Activated CD8-positive, alpha-beta memory T cell treated with anti-CD3 and anti-CD28 coated beads, Interleukin-2, amount 10 ng/mL, durations not matched to agents 7 days and 5 days (primary cell): ENCODE measurements around the gene CHST13. TPM values are rescaled to one million over a fixed set of nuclear protein-coding genes. Genes with fewer than 3 reads are reported as not detected.
A peak's percentile ranks its signal among the peaks of the same experiment; 100 is the strongest.

ENCODE experiments used
- ATAC-seq: fragments of 150-1000 bp; cut with Tn5 transposase; one replicate; pipeline ENCODE4 v1.10.0; 2021; ENCODE audit warnings: moderate library complexity
- CTCF ChIA-PET: fragments of 350-600 bp; sonication (Branson Sonifier 250); formaldehyde crosslinking; loops from one replicate; lab custom pipeline; 2021; ENCODE audit warnings: antibody characterized with exemption; lab: Charles Lee
- DNase-seq: peaks from one replicate; pipeline ENCODE4 v3.0.0-alpha.2; 2020
- H3K27ac Mint-ChIP-seq: one replicate; pipeline ENCODE4 v1.8.0; 2021; ENCODE audit warnings: mild to moderate bottlenecking, mixed read lengths
- H3K27me3 Mint-ChIP-seq: one replicate; pipeline ENCODE4 v1.8.0; 2021; ENCODE audit warnings: mixed read lengths
- H3K36me3 Mint-ChIP-seq: one replicate; pipeline ENCODE4 v1.8.0; 2021; ENCODE audit warnings: mild to moderate bottlenecking, mixed read lengths
- H3K4me1 Mint-ChIP-seq: one replicate; pipeline ENCODE4 v1.8.0; 2021; ENCODE audit warnings: mixed read lengths
- H3K4me3 Mint-ChIP-seq: one replicate; pipeline ENCODE4 v1.8.0; 2021; ENCODE audit warnings: mild to moderate bottlenecking, moderate library complexity, mixed read lengths
- H3K9me3 Mint-ChIP-seq: one replicate; pipeline ENCODE4 v1.8.0; 2022; ENCODE audit warnings: low read depth, mixed read lengths
- total RNA-seq, 2 experiments: library from RNA; stranded (reverse); gene quantifications; one replicate each; pipeline ENCODE4 v1.2.3, GENCODE V29; 2021

CHST13 gene
- total RNA-seq, 2 experiments from 2014 or later: not detected

DNA sequence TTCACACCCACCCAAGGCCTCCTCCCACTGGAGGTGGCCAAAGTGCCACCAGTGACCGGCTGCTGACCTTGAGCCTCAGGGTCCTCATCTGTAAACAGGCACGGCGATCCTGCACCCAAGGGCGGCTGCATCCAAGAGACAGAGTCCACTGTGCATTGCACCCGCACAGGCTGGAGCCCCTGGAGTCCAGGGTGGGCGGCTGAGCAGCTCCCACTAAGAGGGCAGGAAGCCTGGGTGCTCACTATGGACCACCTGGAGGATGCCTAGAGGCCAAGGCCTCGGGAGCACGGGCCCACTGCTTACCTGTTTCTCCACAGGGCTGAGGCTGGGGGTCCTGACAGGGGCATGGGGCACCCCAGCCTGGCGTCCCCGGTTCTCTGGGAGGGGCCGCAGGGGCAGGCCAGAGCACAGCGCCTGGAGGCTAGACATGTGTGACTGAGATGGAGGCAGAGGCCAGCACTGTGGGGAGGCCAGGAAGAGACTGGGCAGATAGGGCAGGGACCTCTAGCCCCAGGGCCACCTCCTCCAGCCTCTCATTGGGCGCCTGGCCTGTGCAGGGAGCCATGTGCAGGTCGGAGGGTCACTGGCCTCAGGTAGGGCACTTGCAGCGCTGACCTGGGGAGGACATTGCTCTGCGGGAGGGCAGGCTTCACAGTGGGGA, 6.5 kb upstream of the CHST13 start, which contains the start of gene UROC1:
Gene UROC1, minus strand, starts transcription at position 483 of the 661 bp plus-strand sequence. Its CDS starts 54 bp downstream, at position 429.
- Mint-ChIP-seq H3K27ac (no peak within 1 kb of the TSS), H3K4me3 (no peak within 1 kb of the TSS), H3K4me1 (peaks cover 9% of the 10 kb centered on the region), H3K27me3 (peaks cover 5% of the 10 kb centered on the region), H3K9me3 (no peaks in the 10 kb centered on the region), H3K36me3 (no peaks in the 10 kb centered on the region)
- DNase-seq: no peak
- no peak for ATAC-seq
- CTCF ChIA-PET: no interaction called here

DNA sequence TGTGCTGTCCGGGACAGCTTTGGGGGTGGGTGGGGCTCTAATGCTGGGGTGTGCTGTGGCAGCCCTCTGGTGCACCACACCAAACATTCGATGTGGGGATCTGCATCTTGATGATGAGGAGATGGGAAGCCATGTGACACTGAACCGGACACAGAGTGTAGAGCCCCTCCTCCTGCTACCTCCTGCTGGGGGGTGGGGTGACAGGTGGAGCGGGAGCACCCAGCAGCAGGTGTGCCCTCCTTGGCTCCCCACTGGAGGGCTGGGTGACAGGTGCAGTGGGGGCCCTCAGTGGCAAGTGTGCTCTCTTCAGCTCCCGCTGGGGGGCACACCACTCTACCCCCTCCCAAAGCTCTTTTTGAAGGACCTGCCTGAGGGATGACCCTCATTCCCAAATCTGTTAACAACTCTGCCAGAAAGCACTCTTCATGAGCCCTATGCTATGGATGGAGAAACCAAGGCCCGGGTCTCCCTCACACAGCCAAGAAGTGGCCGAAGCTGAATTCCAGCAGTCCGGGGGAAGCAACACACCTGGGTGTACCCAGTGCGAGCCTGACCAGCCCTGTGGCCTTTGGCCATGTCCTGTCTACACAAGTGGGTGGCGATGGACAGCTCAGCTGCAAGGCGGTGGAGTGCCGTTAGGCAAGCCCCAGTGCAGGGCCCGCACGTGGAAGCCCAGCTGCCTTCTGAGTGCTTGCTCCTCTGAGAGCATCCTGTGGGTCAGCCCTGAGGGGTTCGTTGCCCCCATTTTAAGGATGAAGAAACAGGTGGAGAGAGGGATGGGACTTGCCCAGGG, 5.8 kb upstream of the CHST13 start:
- ATAC-seq: no peak
- no peak overlapping the region for H3K4me3 Mint-ChIP-seq
- CTCF ChIA-PET: interaction anchor here (1.2 to 1.6 kb wide), 2 partner anchors 8 to 42 kb away, joined by 3 to 5 read pairs; partner anchors contain the start of gene ZXDC
- H3K27me3 Mint-ChIP-seq: peaks cover 13% of the 10 kb centered on the region
- H3K9me3 Mint-ChIP-seq: no peaks in the 10 kb centered on the region
- no peaks in the 10 kb centered on the region for H3K36me3 Mint-ChIP-seq
- no peak for DNase-seq
- no peak overlapping the region for H3K27ac Mint-ChIP-seq
- H3K4me1 Mint-ChIP-seq: peaks cover 9% of the 10 kb centered on the region

DNA sequence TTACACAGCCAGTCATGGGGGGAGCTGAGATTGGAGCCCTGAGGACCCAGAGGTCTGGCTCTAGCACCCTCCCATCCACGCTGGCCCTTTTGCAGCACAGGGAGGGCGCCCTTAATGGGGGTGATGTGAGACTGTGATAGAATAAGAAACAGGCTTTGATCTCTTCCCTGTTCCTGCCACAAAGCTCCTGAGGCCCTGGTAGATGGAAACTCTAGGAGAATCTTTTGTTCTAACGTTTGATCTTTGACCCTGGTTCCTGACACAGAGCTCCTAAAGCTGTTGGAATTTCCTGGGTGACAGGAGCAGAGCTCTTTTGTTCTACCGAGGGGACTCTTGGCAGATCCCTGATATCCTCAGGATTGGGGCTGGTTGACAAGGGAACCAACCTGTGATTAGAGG, 5.2 kb upstream of the CHST13 start:
- Mint-ChIP-seq H3K4me3 (no peak overlapping the region), H3K4me1 (peaks cover 9% of the 10 kb centered on the region), H3K9me3 (no peaks in the 10 kb centered on the region), H3K27ac (no peak overlapping the region), H3K27me3 (peaks cover 18% of the 10 kb centered on the region), H3K36me3 (no peaks in the 10 kb centered on the region)
- CTCF ChIA-PET: interaction anchor here (1.2 to 1.6 kb wide), 2 partner anchors 9 to 43 kb away, joined by 3 to 5 read pairs; partner anchors contain the start of gene ZXDC
- DNase-seq (no peak), ATAC-seq (no peak)

DNA sequence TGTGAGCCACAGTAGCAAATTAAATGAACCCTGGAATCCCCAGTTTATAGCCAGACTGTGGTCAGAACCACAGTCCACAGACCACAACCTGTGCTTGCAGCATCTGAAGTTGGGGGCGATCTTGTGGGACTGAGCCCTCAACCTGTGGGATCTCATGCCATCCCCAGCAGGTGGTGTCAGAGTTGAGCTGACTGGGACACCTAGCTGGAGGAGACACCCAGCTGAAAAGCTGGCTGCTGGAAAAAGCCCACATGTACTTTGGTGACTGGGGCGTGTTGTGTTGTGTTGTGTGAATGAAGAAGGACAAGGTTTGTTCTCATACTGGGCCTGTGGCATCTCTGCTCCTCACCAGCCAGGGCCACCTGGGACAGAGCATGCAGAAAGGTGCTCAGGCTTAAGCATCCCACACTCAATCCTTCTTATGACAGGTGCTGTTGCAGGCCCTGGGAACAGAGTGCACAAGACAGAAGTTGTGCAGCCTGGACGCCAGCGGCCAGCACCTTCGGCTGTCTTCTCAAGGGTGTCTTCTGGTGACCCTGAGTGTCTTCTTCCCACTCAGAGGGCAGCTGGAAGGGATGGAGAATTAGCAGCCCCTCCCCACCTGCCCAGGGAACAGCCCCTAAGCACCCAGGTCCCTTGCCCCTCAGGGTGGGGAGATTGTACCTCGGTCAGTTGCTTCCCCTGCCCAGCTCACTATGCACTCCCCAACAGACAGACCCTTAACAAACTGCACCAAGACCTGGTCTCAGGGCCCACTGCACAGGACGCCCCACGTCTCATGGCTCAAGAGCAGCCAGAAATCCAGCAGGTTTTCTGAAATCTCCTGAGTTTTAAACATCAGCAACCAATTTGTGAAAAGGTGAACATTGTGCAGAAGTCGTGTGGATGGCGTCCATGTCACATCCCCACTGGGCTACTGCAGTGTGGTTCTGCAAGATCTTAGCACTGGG, 4.2 kb upstream of the CHST13 start:
- ATAC-seq (peak; percentile 25), DNase-seq (peak; percentile 47)
- Mint-ChIP-seq H3K27ac (no peak overlapping the region), H3K4me3 (no peak overlapping the region), H3K36me3 (no peaks in the 10 kb centered on the region), H3K9me3 (no peaks in the 10 kb centered on the region), H3K4me1 (peaks cover 9% of the 10 kb centered on the region), H3K27me3 (peaks cover 23% of the 10 kb centered on the region)
- CTCF ChIA-PET: interaction anchor here (1.2 to 1.6 kb wide), 2 partner anchors 10 to 44 kb away, joined by 3 to 5 read pairs; partner anchors contain the start of gene ZXDC

DNA sequence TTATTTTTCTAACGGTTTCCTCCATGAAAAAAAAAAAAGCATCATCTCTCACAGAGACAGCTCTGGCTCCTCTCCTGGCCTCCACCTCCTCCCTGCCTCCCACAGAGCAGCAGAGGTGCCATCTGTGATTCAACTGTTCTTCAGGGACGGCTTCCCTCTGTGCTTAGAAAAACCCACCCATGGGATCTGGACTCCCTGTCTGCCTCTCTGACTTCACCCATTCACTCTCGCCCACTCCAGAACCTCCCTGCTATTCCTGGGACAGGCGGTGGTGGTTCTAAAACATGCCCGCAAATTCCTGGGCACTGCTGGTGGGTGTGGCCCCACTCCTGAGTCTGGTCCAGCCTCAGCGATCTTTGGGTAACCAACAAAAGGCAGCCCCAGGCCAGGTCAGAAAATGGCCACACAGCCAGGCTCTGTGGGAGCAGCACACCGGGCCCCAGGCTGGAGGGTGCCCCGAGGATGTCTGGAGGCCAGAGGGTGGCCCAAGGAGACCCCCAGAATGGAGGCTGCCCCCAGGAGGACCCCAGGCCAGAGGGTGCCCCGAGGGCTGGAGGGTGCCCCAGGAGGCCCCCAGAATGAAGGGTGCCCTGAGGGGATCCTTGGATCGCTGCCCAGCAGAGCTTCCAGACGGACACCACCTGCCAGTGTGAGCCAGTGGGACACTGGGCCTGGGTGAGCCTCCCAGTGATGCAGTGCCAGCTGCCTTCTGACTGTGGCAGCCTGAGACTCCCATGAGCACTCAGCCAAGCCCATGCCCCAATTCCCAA, 2.6 kb upstream of the CHST13 start:
- no peak overlapping the region for H3K27ac Mint-ChIP-seq
- no peak overlapping the region for H3K4me3 Mint-ChIP-seq
- no peaks in the 10 kb centered on the region for H3K9me3 Mint-ChIP-seq
- peaks cover 27% of the 10 kb centered on the region for H3K27me3 Mint-ChIP-seq
- DNase-seq: no peak
- CTCF ChIA-PET: interaction anchor here (0.9 to 1.5 kb wide), 4 partner anchors 12 to 183 kb away, joined by 3 to 5 read pairs (median 4); partner anchors contain the start of genes CHCHD6 and ZXDC
- ATAC-seq: no peak
- H3K4me1 Mint-ChIP-seq: peaks cover 9% of the 10 kb centered on the region
- no peaks in the 10 kb centered on the region for H3K36me3 Mint-ChIP-seq

DNA sequence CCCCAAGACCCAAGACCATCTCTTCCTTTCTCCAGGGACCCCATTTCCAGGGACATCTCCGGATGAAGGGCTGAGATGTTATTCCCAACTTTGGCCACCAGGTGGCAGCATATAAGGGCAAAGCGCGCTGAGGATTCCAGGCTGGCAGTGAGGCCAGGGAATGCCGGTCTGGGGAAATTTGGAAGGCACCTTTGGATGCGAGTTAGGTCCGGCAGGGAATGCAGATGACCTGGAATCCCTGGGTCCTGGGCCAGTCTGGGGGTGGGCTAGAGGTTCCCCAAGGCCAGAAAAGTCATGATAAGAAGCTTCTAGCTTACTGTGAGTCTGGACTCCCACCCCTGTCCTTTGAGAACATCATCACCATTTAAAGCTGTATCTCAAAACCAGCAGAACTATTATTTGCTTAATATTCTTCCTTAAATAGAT, 1.6 kb upstream of the CHST13 start:
- Mint-ChIP-seq H3K27me3 (peaks cover 27% of the 10 kb centered on the region), H3K4me1 (peaks cover 9% of the 10 kb centered on the region), H3K36me3 (no peaks in the 10 kb centered on the region), H3K9me3 (no peaks in the 10 kb centered on the region), H3K27ac (no peak overlapping the region), H3K4me3 (no peak overlapping the region)
- CTCF ChIA-PET: interaction anchor here (0.8 to 1.5 kb wide), 12 partner anchors 11 to 1025 kb away, joined by 3 to 5 read pairs (median 3); partner anchors contain the start of genes PLXNA1, TXNRD3 and ZXDC
- no peak for DNase-seq
- ATAC-seq: peak; percentile 40

DNA sequence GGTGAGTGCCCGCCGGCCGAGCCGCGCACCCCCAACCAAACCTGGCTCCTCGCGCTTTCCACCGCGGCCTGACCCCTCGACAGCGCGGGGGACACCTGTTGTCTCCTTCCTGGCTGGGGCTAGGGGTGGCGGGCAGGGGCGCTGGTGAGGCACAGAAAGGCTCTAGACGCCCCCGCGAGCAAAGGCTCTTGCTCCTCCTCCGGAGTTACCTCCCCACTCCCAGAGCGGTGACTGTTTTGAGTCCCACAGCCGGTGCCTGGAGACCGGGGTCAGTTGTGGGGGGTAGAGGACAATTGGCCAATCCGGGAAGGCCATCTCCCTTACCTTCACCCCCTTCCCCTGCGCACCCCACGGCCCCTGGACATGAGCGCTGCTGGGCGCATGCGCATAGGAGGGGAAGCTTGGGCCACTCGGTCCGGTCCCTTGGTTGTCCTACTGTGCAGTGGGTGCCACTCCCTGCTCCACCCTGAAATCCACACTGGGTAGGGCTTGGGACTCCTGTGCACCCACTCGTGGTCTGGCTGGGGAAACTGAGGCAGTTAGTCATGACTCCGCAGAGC, 554 bp downstream of the CHST13 start:
- H3K4me3 Mint-ChIP-seq: no peak overlapping the region
- peaks cover 2% of the 10 kb centered on the region for H3K4me1 Mint-ChIP-seq
- no peaks in the 10 kb centered on the region for H3K9me3 Mint-ChIP-seq
- no peak for DNase-seq
- no peaks in the 10 kb centered on the region for H3K36me3 Mint-ChIP-seq
- CTCF ChIA-PET: no interaction called here
- ATAC-seq: no peak
- peaks cover 27% of the 10 kb centered on the region for H3K27me3 Mint-ChIP-seq
- H3K27ac Mint-ChIP-seq: no peak overlapping the region

DNA sequence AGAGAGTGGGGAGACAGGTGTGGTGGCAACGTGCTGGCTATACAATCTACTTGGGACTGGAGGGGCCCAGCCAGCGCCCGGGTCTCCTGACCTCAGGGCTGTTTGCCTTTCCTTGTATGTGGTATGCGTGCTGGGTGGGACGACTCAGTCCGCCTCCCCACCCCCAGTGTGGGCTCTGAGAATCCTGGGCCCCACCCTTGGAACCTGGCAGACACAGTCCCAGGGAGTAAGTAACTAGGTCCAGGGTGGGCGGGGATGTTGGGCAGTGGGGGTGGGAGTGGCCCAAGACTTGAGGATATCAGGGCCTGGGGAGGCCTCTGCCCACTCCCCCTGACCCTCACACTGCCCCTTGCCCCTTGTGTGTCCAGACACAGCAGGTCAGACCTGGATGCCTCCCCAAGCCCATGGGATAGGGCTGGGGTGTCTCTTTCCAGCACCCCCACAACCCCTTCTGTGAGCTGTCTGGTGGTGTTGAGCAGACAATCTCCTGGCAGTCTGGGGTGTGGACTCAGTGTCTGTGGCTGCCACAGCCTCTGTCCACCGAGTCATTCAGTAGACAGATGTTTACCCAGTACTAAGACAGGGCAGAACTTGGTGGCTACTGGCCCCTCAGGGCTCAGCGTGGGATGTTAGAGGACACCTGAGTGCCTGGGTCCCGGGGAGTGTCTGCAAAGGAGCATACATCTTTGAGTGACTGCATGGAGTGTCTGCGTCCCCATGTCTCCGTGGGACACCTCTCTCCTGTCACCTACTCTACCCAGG, 1.3 kb downstream of the CHST13 start:
- H3K4me1 Mint-ChIP-seq: no peaks in the 10 kb centered on the region
- H3K4me3 Mint-ChIP-seq: no peak overlapping the region
- ATAC-seq (no peak), DNase-seq (no peak)
- CTCF ChIA-PET: no interaction called here
- H3K9me3 Mint-ChIP-seq: no peaks in the 10 kb centered on the region
- peaks cover 27% of the 10 kb centered on the region for H3K27me3 Mint-ChIP-seq
- H3K27ac Mint-ChIP-seq: no peak overlapping the region
- H3K36me3 Mint-ChIP-seq: no peaks in the 10 kb centered on the region

DNA sequence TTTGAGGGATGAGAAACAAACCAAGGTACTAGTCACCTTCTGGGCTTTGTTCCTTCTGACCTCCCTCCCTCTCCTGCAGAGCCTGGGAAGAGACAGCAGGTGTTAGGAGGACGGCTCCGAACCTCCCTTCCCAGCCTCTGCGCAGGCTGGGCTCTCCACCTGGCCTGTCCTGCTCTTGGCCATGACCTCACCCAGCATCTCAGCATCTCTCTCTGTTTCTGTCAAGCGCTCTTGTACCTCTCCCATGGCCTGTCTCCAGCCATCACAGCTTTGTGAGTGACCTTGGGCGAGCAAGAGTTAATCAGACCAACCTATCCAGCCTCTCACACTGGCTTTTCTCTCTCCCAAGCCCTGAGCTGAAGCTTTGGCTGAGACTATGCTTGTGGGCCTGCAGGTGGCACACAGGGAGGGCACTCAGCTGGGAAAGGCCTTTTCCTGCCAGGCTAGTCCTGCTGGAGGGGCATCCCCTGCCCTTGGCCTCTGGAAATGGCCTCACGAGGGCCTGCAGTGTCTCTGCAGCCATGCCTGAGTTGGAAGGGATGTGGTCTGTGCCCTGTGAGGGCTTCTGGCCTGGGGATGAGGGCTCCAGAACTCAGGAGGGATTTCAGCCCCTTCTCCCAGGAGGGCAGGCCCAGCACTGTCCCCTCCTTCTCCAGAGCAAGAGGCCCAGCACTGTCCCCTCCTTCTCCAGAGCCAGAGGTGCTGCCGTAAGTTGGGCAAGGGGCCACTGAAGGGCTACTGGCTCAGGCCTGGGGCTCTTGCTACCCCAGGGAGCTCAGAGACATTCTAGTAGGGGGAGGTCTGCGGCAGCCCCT, 2.1 kb downstream of the CHST13 start:
- DNase-seq: no peak
- no peak overlapping the region for H3K4me3 Mint-ChIP-seq
- no peaks in the 10 kb centered on the region for H3K36me3 Mint-ChIP-seq
- no peaks in the 10 kb centered on the region for H3K4me1 Mint-ChIP-seq
- ATAC-seq: no peak
- H3K27ac Mint-ChIP-seq: no peak overlapping the region
- CTCF ChIA-PET: interaction anchor here (0.6 kb wide), 1 partner anchor 168 kb away, joined by 3 read pairs; the partner anchor contains the start of gene KLF15
- H3K9me3 Mint-ChIP-seq: no peaks in the 10 kb centered on the region
- H3K27me3 Mint-ChIP-seq: peaks cover 27% of the 10 kb centered on the region

DNA sequence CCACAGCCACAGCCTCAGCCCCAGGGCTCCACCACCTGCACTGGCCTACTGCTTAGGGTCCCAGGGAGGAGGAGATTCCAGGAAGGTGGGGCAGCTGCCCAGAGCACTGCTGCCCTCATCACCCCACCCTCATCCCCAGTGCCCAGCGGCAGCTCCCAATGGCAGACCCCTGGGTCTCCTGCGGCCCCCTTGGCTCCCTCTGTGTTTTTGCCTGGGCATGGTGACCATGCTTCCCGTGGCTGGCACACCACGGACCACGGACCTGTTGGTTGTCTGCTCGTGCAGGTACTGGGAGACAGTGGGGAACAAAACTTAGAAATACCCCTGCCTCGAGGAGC, 2.7 kb downstream of the CHST13 start:
- Mint-ChIP-seq H3K4me3 (no peak overlapping the region), H3K27me3 (peaks cover 27% of the 10 kb centered on the region), H3K4me1 (no peaks in the 10 kb centered on the region), H3K36me3 (no peaks in the 10 kb centered on the region), H3K9me3 (no peaks in the 10 kb centered on the region), H3K27ac (no peak overlapping the region)
- ATAC-seq (no peak), DNase-seq (no peak)
- CTCF ChIA-PET: interaction anchor here (0.6 kb wide), 1 partner anchor 169 kb away, joined by 3 read pairs; the partner anchor contains the start of gene KLF15

DNA sequence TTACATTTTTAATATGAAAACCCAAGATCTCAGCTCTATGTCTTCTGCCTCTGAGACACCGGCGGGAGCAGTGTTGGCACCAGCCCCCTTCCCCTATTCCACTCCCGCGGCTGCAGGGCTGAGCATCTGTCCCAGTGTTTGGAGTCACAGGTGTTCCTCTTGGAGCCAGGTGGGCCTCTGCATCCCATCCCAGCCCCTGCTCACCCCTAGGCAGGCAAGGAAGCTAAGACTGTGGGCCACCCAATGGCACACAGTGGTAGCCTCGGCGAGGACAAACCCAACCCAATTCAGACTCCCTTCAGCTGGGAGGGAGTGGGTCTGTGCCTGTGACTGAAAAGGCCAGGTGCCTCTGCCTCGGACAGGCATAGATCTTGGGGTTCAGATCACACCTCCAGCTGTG, 3.1 kb downstream of the CHST13 start:
- no peak for DNase-seq
- no peaks in the 10 kb centered on the region for H3K4me1 Mint-ChIP-seq
- H3K4me3 Mint-ChIP-seq: no peak overlapping the region
- no peak for ATAC-seq
- H3K27me3 Mint-ChIP-seq: peaks cover 27% of the 10 kb centered on the region
- CTCF ChIA-PET: no interaction called here
- no peaks in the 10 kb centered on the region for H3K36me3 Mint-ChIP-seq
- no peaks in the 10 kb centered on the region for H3K9me3 Mint-ChIP-seq
- no peak overlapping the region for H3K27ac Mint-ChIP-seq
